BLaER1 (cell line): ENCODE measurements around the gene ERP44.

Experiments used
- H3K27ac ChIP-seq: shearing (Covaris generic); formaldehyde crosslinking; 2 replicates; pipeline ENCODE4 v1.8.1; 2022
- H3K27me3 ChIP-seq: shearing (Covaris generic); formaldehyde crosslinking; 2 replicates; pipeline ENCODE4 v1.8.1; 2022
- H3K36me3 ChIP-seq: shearing (Covaris generic); formaldehyde crosslinking; 2 replicates; pipeline ENCODE4 v1.8.1; 2022
- H3K4me1 ChIP-seq: shearing (Covaris generic); formaldehyde crosslinking; 2 replicates; pipeline ENCODE4 v1.8.1; 2022
- H3K4me2 ChIP-seq: shearing (Covaris generic); formaldehyde crosslinking; 2 replicates; pipeline ENCODE4 v1.8.1; 2022
- H3K4me3 ChIP-seq: shearing (Covaris generic); formaldehyde crosslinking; 2 replicates; pipeline ENCODE4 v1.8.1; 2022
- H3K9ac ChIP-seq: shearing (Covaris generic); formaldehyde crosslinking; 2 replicates; pipeline ENCODE4 v1.8.1; 2022
- H3K9me3 ChIP-seq: shearing (Covaris generic); formaldehyde crosslinking; 2 replicates; pipeline ENCODE4 v1.8.1; 2022
- H4K20me1 ChIP-seq: shearing (Covaris generic); formaldehyde crosslinking; 2 replicates; pipeline ENCODE4 v1.8.1; 2022
- Cebpa-rat ChIP-seq: shearing (Covaris generic); IDR thresholded peaks from 2 replicates; pipeline ENCODE4 v1.8.1; 2022

The ERP44 gene

DNA sequence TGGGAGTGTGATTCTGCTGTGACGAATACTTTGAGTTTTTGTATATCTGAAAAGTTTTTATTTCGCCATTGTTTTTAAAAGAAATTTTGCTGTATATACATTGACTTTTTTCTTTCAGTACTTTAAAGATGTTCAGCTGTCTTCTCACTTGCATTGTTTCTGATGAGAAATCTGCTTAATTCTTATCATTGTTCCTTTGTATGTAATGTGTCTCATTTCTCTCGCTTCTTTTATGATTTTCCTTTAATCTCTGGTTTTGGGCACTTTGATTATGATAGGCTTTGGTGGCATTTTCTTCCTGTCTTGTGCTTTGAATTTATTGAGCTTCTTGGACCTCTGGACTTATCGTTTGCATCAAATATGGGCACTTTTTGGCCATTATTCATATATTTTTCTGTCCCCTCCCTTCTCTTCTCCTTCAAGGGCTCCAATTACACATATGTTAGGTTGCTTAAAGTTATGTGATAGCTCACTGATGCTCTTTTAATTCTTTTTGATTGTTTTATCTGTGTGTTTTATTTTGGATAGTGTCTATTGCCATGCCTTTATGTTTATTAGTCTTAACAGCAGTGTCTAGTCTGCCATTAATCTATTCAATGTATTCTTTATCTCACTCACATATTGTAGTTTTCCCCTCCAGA is 161.7 kb downstream of the ERP44 start:
- Histone ChIP-seq H3K4me2 (no peak overlapping the region), H3K27me3 (no peaks in the 10 kb centered on the region), H3K4me1 (no peaks in the 10 kb centered on the region), H3K36me3 (peaks cover 3% of the 10 kb centered on the region), H3K4me3 (no peak overlapping the region), H3K27ac (no peak overlapping the region), H4K20me1 (no peaks in the 10 kb centered on the region; the same call in 1 of the 2 replicates), H3K9ac (no peak overlapping the region), H3K9me3 (no peaks in the 10 kb centered on the region)
- no peak for TF ChIP-seq Cebpa-rat

DNA sequence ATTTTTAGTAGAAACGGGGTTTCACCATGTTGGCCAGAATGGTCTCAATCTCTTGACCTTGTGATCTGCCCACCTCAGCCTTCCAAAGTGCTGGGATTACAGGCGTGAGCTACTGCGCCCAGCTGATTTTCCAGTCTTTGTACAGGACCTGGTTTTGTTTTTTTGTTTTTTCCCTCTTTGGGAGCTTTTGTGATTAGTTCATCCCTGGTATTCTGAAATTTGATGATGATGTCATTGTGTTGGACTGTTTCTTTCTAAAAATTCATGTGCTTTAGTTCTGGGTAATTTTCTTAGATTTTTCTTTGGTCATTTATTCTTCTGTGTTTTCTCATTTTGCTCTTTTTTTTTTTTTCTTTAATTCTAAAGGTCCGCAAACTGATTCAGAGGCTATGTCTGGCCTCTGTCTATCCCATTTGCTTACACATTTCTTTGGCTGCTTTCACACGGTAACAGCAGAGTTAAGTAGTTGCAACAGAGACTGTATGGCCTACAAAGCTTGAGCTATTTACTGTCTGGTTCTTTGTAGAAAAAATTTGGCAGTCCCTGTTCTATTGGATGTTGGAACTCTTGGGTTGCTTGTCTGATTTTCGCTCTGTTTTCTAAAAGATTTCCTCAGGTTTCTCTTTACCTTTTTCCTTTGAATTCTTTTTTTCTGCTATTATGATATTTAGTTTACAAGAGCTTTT is 167.5 kb downstream of the ERP44 start:
- H4K20me1 ChIP-seq, result no peaks in the 10 kb centered on the region
- H3K36me3 ChIP-seq, result peaks cover 19% of the 10 kb centered on the region
- H3K9me3 ChIP-seq, result peaks cover 7% of the 10 kb centered on the region; the same call in 1 of the 2 replicates
- no peak overlapping the region for H3K4me3 ChIP-seq
- no peaks in the 10 kb centered on the region for H3K4me1 ChIP-seq
- H3K4me2 ChIP-seq, result no peak overlapping the region
- no peak overlapping the region for H3K9ac ChIP-seq
- no peak for TF ChIP-seq Cebpa-rat
- H3K27ac ChIP-seq, result no peak overlapping the region
- H3K27me3 ChIP-seq, result no peaks in the 10 kb centered on the region

DNA sequence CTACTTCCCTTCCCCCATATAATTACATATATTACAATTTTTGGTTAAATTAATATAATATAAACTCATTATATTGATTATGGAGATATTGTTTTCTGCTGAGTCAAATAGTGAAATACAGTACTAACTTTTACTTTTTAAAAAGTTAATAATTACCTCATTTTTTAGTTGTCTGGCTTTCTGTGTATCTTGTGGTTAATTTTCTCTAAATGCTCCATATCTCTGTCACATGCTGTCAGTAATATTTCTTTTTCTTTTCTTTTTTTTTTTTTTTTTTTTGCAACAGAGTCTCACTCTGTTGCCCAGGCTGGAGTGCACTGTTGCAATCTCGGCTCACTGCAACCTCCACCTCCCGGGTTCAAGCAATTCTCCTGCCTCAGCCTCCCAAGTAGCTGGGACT is 169.1 kb downstream of the ERP44 start:
- H3K9me3 ChIP-seq, result peaks cover 17% of the 10 kb centered on the region
- H3K36me3 ChIP-seq, result peaks cover 20% of the 10 kb centered on the region
- TF ChIP-seq Cebpa-rat, result no peak
- H3K4me1 ChIP-seq, result no peaks in the 10 kb centered on the region
- no peaks in the 10 kb centered on the region for H3K27me3 ChIP-seq
- no peaks in the 10 kb centered on the region for H4K20me1 ChIP-seq
- no peak overlapping the region for H3K4me2 ChIP-seq
- no peak overlapping the region for H3K27ac ChIP-seq
- H3K9ac ChIP-seq, result no peak overlapping the region
- no peak overlapping the region for H3K4me3 ChIP-seq
